GM18505 (cell line): Measurements from ENCODE around the gene HPCA.

Source experiments
- ATAC-seq: cut with Tn5 transposase; IDR thresholded peaks from one replicate; pipeline ENCODE4 v1.9.1; 2021; ENCODE audit not compliant: unreplicated experiment
- POLR2A ChIP-seq: IDR thresholded peaks from 4 replicates; pipeline ENCODE4 v1.6.1; 2011; ENCODE audit warnings: borderline replicate concordance; ENCODE audit not compliant: insufficient read depth, insufficient read length; ENCODE audit errors: extremely low read depth

Gene HPCA

DNA sequence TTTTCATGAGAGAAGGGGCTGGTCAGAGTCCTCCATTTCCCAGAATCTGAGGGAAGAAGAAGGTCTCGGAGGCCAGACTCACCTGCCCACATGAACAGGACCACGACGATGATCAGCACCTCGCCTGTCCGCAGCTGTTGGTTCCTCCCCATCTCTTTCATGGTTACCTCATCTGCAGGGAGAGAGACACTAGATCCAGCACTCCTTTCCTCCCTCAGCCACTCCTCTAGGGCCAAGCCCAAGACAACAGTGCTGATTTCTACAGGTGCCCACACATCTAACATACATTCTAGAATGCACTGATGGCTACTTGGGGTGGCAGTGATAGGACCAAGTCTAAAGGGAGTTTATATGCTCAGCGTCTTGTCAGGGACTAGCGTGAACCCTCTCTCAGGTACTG lies 18.6 kb upstream of the HPCA start:
- no peak for ATAC-seq
- no peak for TF ChIP-seq POLR2A

- TF ChIP-seq POLR2A = no peak
- no peak for ATAC-seq
Measured at GRCh38 chr1:32868085-32868484, 18.2 kb upstream of the HPCA start.

GRCh38 chr1:32868806-32869455 lies 17.4 kb upstream of the HPCA start:
- TF ChIP-seq POLR2A = no peak
- no peak for ATAC-seq

- no peak for ATAC-seq
- TF ChIP-seq POLR2A = no peak
Measured at GRCh38 chr1:32869923-32870614, 16.2 kb upstream of the HPCA start.

GRCh38 chr1:32870615-32871363 lies 15.5 kb upstream of the HPCA start, which contains the start of gene FNDC5:
Gene FNDC5, minus strand, starts transcription at chr1:32870912.
- no peak for TF ChIP-seq POLR2A
- ATAC-seq = no peak

- no peak for ATAC-seq
- TF ChIP-seq POLR2A = no peak
Measured at GRCh38 chr1:32871364-32872191, 14.7 kb upstream of the HPCA start.

DNA sequence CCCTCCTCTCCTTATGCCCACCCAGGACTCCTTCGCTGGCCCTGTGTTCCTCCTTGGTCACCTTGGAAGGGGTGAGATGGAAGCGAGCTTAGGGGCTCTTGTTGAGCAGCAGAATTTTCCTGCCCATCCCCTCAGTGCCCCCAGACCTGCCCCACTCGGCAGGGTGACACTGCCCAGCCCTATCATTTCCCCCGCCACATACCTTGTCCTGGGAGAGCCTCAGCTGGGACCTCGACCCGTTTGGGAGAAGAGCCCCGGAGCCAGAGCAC lies 14.2 kb upstream of the HPCA start:
- ATAC-seq = no peak
- TF ChIP-seq POLR2A = no peak

DNA sequence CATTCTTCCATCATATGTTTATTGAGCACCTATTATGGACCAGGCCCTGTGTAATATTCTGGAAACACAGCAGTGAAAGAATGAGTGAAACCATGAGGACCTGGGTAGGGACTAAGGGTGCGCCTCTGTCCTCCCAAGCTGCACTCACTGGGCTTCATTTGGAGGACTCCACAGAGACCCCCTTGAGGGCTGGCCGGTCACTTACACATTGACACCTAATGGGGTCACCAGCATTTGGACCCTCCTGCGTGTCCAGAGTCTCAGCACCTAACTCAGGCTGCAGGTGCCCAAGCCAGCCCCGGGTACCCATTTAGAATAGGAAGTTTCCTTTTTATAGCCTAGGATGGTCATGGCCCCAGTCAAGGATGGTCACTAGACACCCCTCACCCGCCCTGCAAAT lies 12.8 kb upstream of the HPCA start:
- ATAC-seq = no peak
- TF ChIP-seq POLR2A = no peak

DNA sequence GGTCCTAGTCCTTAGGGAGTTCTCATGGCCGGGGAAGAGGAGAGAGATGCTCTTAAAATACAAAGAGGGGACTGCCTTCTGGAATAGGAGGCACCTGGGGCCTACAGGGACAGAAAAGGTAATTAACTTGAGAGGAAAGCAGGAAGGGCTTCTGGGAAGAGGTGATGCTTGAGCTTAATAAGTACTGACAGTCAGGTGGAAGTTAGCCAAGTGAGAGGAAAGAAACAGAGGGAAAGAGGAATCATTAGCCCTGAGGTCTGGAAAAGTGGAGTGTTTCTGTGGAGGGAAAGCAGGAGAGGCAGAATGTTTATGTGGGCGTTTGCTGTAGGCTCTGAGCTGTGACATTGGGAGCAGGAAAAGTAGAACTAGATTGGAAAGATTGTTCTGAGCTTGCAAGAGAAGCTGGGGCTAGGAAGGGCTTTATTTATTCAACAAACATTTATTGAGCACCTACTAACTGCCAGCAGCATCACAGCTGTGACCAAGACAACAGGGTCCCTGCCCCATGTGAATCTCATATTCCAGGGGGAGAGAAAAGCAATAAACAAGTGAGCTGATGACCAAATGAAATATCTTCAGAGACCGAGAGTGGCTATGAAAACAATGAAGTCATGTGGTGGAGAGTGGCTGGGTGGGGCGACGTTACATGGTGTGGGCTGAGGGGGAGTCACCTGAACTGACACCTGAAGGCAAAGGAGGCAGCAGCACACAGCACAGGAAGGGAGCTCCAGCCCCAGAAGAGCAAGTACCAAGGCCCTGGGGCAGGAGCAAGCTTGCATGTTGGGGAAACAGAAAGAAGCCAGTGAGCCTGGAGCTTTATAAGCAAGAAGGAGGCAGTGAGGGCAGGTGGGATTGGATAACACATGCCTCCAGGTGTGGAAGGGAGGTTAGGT lies 11.2 kb upstream of the HPCA start:
- no peak for ATAC-seq
- TF ChIP-seq POLR2A = no peak

DNA sequence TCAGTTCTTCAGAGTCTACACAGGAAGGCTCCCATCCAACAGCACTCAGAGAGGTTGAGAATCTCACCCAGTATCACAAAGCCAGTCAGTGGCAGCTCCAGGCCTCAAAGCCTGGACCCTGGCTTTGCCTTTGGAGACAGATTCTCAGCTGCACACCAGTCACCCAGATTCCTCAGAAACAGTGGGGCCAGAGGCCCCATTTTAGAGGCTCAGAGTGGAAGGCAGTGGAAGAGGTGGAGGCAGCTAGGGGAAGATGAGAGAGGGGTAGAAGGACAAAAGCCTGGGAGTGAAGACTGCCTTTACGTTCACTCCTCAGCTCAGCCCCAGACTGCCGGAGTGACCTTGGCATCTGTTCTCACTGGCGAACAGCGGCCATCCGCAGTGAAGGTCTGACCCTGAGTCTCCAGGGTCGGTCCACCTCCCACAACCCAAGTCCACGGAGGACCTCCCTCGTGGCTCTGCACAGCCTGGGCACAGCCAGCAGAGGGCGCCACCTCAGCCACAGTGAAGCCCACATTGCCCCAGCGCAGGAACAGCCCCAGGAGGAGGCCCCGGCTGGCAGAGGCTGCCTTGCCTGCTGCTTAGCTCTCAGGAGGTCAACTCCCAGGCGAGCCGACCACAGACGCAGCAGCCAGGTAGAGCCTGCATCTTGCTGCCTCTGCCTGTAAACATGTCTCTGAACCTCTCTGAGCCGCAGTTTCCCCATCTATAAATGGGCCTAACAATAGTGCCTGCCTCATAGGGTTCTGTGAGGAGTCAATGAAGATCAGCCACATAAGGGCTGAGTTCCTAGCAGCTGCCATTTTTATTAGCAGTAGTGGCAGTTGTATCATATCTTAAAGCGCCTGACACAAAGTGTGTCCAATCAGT lies 9.7 kb upstream of the HPCA start:
- TF ChIP-seq POLR2A = no peak
- no peak for ATAC-seq

- TF ChIP-seq POLR2A = no peak
- no peak for ATAC-seq
Measured at GRCh38 chr1:32877211-32878110, 8.8 kb upstream of the HPCA start.
